Measurements from ENCODE around the gene CYP26B1.

CYP26B1 gene

GRCh38 chr2:72131916-72132841 lies 15.5 kb downstream of the CYP26B1 start:
- in situ Hi-C loops (cut with MboI; ENCODE audit: low sequenced_read_pairs), result no loop called here

GRCh38 chr2:72131371-72131891 lies 16.2 kb downstream of the CYP26B1 start:
- in situ Hi-C loops (cut with MboI; ENCODE audit: low sequenced_read_pairs), result no loop called here

- in situ Hi-C loops (cut with MboI; ENCODE audit: low sequenced_read_pairs), result no loop called here
Measured at GRCh38 chr2:72130659-72131360, 16.9 kb downstream of the CYP26B1 start.

DNA sequence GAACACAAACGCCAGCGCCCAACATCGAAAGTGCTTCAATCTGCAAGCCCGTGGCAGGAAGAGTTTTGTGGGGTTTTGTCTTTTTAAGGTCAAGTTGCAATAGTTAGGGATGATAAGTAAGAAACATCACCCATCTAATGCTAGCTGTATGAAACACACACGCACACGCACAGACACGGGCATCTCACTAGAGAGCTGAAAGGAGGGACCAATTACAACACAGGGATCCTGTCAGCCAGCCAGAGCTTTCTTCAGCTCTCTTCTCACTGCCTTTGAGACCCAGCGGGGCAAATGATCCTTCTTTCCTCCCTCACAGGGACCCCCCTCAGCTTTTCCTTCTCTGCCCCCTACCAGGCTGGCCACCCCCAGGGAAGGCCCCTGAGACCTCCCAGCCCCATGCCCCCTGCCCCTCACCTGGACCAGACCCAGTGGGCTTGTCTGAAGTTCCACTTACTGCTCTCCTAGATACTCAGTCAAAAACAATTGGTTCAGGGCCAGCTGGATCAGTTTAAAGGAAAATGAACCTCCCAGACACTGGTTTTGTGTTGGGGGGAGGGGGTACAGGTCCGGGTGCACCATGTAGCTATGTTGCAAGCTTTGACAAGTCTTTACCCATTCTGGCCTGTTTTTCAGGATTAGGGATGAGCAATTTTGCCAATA lies 17.9 kb downstream of the CYP26B1 start:
- in situ Hi-C loops (cut with MboI; ENCODE audit: low sequenced_read_pairs), result no loop called here

DNA sequence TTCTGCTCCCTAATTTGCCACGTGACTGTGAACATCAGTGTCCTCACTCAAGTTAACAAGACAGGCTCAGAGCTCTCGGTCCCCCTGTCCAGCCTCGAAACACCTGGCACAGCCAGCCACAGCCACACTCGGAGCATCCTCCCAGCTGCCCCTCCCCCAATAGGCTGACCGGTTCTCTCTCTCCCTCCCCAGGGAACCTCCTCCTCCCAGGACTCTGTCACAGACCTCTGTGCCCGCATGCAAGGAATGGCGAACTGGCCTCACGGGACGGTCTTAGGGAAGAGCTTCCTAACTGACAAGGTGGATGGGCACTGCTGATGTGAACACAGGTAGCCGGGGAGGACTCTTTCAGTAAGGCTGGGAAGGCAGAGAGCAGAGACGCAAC lies 18.8 kb downstream of the CYP26B1 start:
- in situ Hi-C loops (cut with MboI; ENCODE audit: low sequenced_read_pairs), result no loop called here

DNA sequence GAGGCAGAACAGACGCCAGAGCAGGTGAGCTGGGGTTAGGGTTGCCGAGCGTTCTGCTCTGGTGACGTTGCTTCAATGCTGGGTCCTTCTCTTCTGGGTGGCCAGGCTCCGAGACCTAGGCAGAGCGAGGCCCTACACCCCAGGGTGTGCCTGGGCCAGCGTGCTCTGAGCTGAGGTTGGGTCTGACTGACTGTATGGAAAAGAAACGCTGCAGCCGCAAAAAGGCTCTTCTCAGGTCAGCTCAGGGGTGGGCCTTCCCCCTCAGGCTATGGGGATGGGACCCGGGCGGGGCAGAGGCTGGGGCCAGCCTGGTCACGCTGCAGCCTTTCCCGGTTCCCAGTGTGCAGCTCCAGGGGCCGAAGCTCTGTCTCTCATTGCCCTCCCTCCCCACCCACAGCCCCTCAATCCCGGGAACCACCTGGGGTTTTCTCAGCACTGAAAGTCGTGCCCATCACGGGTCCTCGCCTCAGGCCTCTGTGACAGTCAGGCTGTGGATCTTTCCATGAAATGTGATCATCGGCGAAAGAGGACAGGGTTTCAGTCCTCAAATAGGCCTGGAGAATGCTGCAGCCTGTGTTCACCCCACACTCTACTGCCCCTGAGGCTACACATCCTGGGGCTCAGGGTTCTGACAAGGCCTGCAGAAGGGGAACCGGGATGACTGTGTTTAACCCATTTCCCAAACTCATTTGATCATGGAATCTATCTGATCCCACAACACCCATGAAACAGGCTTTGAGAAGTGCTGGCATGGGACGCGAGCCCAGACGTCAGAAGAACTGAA lies 19.4 kb downstream of the CYP26B1 start:
- in situ Hi-C loops (cut with MboI; ENCODE audit: low sequenced_read_pairs), result no loop called here

DNA sequence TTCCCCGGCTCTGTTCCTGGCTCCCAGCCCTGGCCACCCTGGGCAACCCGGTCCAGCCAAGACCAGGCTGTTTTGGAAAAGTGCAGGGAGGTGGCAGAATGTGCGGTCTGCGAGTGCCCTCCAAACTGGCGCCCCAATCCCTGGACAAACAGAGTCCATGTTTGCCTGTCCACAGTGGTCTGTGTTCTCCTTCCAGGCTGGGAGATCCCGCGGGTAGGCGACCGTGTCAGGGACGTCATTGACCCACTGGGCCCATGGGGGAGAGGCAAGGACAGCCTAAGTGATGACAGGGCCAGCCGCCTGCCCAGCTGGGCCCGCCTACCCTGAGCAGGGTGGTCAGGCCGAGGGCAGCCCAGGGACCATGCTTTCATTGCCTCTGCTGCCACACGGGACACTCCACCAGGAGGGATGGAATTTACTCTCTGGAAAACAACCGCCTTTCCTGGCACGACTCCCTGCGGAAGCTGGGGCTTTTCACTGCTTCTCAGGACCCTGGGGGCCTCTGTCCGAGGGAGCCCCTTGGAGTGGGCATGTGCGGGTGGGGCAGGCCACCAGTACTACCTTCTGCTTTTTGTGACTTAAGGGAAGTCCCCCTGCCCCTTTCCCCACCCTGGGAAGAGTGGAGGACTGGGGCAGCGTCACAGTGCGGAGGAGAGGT lies 20.1 kb downstream of the CYP26B1 start:
- in situ Hi-C loops (cut with MboI; ENCODE audit: low sequenced_read_pairs), result no loop called here

- in situ Hi-C loops (cut with MboI; ENCODE audit: low sequenced_read_pairs), result no loop called here
Measured at GRCh38 chr2:72126186-72127100, 21.2 kb downstream of the CYP26B1 start.

DNA sequence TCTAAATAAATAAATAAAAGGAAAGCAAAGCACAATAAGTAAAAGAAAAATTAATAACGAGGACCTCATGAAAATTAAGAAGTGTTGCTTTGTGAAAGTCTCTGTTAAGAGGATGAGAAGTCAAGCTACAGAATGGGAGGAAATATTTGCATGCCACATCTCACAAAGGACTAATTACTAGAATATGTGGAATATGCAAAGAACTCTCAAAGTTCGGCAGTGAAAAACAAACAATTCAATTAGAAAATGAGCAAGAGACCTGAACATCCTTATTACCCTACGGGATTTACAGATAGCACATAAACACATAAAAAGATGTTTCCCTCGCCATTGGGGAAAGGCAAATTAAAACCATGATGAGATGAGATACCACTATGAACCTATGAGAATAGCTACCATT lies 23.3 kb downstream of the CYP26B1 start:
- in situ Hi-C loops (cut with MboI; ENCODE audit: low sequenced_read_pairs), result no loop called here

DNA sequence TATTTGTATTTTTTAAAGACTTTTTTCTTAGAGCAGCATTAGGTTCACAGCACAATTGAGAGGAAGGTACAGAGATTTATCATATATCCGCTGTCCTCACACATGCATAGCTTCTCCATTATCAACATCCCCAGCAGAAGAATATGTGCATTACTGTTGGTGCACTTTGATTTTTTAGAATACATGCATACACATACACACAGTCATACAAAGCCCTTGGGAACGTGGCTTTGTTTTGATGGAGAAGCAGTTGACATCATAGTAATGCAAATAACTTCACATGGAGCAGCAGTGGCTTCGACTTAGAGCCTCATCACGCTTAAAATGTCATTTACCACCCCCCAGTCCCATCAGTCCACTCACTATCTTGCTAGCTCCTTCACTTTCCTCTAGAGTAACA lies 26.5 kb downstream of the CYP26B1 start:
- in situ Hi-C loops (cut with MboI; ENCODE audit: low sequenced_read_pairs), result no loop called here

- in situ Hi-C loops (cut with MboI; ENCODE audit: low sequenced_read_pairs), result no loop called here
Measured at GRCh38 chr2:72118951-72119350, 28.7 kb downstream of the CYP26B1 start.

GRCh38 chr2:72118386-72118785 lies 29.3 kb downstream of the CYP26B1 start:
- in situ Hi-C loops (cut with MboI; ENCODE audit: low sequenced_read_pairs), result no loop called here

DNA sequence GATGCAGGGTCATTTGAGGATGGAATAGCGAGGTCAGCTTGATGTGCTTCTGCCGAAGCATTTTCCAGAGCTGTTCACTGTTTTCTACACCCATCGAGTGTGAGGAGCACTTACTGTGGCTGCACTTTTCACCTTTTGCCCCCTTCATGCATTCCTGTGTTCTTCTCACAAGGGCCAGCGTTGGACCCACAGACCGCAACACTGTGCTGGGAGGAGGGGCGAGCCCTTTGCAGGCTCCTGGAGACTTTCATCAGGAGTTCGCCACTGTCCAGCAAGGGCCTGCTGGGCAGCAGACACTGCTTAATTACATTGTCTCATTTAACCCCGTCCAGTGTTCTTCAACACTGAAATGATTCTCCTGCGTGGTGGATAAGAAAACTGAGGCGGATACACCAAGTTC lies 29.9 kb downstream of the CYP26B1 start:
- in situ Hi-C loops (cut with MboI; ENCODE audit: low sequenced_read_pairs), result no loop called here

GRCh38 chr2:72117029-72117428 lies 30.6 kb downstream of the CYP26B1 start:
- in situ Hi-C loops (cut with MboI; ENCODE audit: low sequenced_read_pairs), result no loop called here

- in situ Hi-C loops (cut with MboI; ENCODE audit: low sequenced_read_pairs), result no loop called here
Measured at GRCh38 chr2:72116081-72116533, 31.6 kb downstream of the CYP26B1 start.

DNA sequence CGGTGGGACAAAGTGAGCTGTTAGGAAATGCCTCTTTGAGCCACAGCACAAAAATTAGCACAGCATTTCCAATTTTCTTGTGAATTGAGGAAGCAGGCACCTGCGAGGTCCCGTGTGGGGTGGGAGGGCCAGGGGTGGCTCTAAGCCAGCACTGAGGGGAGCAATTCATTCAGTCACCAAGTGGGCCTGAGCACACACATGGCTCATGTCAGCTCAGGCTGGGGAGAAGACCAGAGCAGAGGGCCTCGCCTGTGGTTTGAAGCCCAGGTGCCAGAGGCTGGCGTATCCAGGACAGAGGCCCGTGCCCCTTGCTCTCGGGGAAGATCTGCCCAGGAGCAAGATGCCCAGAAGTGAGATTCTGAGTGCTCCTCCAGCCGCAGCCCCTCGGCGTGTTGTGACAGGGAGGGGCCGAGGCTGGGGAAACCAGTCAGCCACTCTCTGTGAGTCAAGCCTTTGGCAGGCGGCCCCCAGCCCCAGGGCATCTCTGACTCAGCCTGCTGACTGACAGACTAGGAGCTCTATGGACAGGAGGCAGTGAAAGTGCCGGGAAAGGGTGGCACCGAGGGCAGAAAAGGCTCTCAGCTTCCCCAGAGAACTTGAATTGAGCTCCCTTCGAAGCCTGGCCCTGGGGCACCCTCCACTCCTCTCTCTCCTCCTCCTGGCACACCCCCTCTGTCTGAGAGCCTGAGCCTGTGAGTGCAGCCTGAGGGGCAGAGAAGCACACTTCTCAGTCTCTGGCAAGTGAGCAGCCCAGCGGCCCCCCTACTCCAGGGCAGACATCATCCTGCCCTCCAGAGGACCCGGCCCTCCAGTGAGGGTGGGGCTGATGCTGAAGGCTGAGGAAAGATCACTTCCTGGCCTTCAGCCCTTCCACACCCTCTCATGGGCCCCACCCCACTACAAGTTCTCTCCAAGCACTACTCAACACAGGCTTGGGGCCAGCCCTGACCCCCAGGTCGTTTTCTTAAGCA lies 32.3 kb downstream of the CYP26B1 start:
- in situ Hi-C loops (cut with MboI; ENCODE audit: low sequenced_read_pairs), result no loop called here

- in situ Hi-C loops (cut with MboI; ENCODE audit: low sequenced_read_pairs), result no loop called here
Measured at GRCh38 chr2:72114693-72115051, 33.0 kb downstream of the CYP26B1 start.

Measured in hTERT RPE-1 (cell line).